ENCODE results near the gene CBLL1. TPM values are rescaled to one million over a fixed set of nuclear protein-coding genes. Genes with fewer than 3 reads are reported as not detected.

The CBLL1 gene
- total and polyA plus RNA-seq, 7 experiments from 2014 or later: 41.5 to 73.5 (median 52.7) TPM

DNA sequence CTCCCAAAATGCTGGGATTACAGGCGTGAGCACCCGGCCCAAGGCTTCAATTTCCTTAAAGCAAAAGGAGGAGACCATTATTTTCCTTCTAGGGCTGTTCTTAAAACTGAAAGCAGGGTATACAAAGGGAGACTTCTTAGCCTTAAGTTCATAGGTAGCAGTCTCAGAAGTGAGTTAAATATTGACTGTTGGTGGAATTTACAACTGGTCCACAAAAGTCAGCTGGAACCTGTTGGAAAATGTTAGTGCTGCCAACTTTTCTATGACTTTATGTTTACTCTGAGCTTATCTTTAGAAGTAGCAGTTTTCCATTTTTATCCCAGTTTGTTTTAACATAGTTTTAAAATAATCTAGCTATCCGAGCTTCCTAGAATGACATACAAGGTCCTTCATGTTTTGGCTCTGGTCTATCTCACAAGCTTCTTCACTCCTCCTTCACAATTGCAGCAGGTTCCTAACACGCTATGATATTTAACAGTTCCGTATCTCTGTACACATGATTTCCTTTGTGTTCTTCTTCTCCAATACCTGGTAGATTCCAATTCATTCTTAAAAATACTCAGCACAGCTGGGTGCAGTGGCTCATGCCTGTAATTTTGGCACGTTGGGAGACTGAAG lies 55.8 kb downstream of the CBLL1 start:
- ChIA-PET CTCF (no interaction called here), POLR2A (no interaction called here)
- no peak overlapping the region for H3K27ac ChIP-seq (ENCODE audit: low read depth, low read length)
- H3K36me3 ChIP-seq (ENCODE audit: control insufficient read depth in 2 of 3, insufficient read depth in 3 of 3, low read length in 3 of 3): no peaks in the 10 kb centered on the region
- Mint-ChIP-seq H3K36me3 (peaks cover 0 to 5% (median 0%) of the 10 kb centered on the region in 5 donors), H3K4me1 (peaks cover 0 to 9% (median 0%) of the 10 kb centered on the region in 7 donors), H3K9me3 (peaks cover 0 to 3% (median 0%) of the 10 kb centered on the region in 11 donors), H3K27me3 (peaks cover 0 to 21% (median 13%) of the 10 kb centered on the region in 5 donors), H3K27ac (no peak overlapping the region), H3K4me3 (no peak overlapping the region)
- no peaks in the 10 kb centered on the region for H3K9me3 ChIP-seq (ENCODE audit: control insufficient read depth in 2 of 3, low read length in 3 of 3)
- ATAC-seq (no peak), DNase-seq (no peak)
- no peak overlapping the region for H3K4me3 ChIP-seq (ENCODE audit: low read length)
- H3K27me3 ChIP-seq (ENCODE audit: control insufficient read depth in 2 of 2, insufficient read depth in 2 of 2, low read length in 2 of 2): no peaks in the 10 kb centered on the region
- intact Hi-C loops (cut with micrococcal nuclease): no loop called here
- no peaks in the 10 kb centered on the region for H3K4me1 ChIP-seq (ENCODE audit: control insufficient read depth in 2 of 2, insufficient read depth in 2 of 2, low read length in 2 of 2)

DNA sequence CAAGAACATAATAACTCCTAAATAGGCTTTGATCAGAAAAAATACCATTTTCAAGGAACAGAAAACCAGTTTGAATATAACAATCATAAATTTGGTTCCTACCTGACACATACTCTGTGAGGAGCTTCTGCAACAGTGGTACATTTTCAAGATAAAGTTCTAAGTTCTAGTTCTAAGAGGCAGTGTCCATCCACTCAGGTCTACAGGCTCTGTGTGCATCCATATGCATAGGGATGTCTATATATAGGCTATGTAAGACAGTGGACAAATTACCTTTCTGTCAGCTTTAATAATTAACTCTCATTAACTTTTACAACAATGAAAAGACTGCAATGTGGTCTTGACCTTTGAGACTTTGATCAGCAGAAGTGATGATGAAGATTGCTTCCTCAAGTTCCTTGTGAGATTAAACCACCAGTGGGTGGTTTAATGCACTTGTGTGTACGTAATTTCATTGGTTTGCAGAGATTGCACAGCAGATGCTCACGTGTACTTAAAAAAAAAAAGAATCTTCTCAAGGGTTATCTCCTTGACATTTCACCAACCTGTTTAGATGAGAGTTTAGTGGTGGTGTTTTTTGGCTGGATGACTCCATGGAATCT lies 59.2 kb downstream of the CBLL1 start, which contains the start of gene SLC26A3:
Gene SLC26A3, minus strand, starts transcription at position 215 of the 602 bp plus-strand sequence. CDS start 8,714 bp downstream, outside the sequence.
- CTCF ChIA-PET: no interaction called here
- peak within 1 kb of the TSS in 1 of 9 donors; percentile 48 for H3K27ac Mint-ChIP-seq

DNA sequence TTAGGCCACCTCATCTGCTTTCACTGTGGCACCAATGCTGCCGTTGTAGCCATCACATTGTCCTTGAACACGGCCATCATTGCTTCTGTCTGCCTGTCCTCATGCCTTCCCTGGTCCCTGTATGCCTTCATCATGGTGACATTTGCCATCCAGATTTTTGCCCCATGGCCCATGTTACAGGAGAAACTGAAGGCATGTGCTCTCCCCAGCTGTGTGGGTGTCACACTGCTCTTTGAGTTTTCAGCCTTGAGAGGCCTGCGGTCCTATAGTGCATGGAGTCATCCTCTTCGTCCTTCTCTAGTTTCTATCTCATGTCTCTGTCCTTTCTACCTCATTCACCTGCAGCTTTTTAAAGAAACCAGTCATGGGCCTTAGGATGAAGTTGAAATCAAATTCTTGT lies 65.2 kb downstream of the CBLL1 start:
- no peak for DNase-seq
- ChIA-PET POLR2A (no interaction called here), CTCF (interaction anchor here (0.7 kb wide), 1 partner anchor 27 kb away, joined by 3 read pairs; no protein-coding TSS in a partner anchor)
- Histone ChIP-seq H3K27ac (ENCODE audit: low read depth, low read length) (no peak overlapping the region), H3K36me3 (ENCODE audit: control insufficient read depth in 2 of 3, insufficient read depth in 3 of 3, low read length in 3 of 3) (no peaks in the 10 kb centered on the region), H3K4me3 (ENCODE audit: low read length) (no peak overlapping the region), H3K27me3 (ENCODE audit: control insufficient read depth in 2 of 2, insufficient read depth in 2 of 2, low read length in 2 of 2) (no peaks in the 10 kb centered on the region), H3K4me1 (ENCODE audit: control insufficient read depth in 2 of 2, insufficient read depth in 2 of 2, low read length in 2 of 2) (no peaks in the 10 kb centered on the region), H3K9me3 (ENCODE audit: control insufficient read depth in 2 of 3, low read length in 3 of 3) (no peaks in the 10 kb centered on the region)
- no peak overlapping the region for H3K27ac Mint-ChIP-seq
- peaks cover 0 to 4% (median 0%) of the 10 kb centered on the region in 5 donors for H3K27me3 Mint-ChIP-seq
- intact Hi-C loops (cut with micrococcal nuclease): no loop called here
- no peak for ATAC-seq
- H3K4me3 Mint-ChIP-seq: no peak overlapping the region
- peaks cover 0 to 2% (median 0%) of the 10 kb centered on the region in 11 donors for H3K9me3 Mint-ChIP-seq
- peaks cover 0 to 3% (median 0%) of the 10 kb centered on the region in 5 donors for H3K36me3 Mint-ChIP-seq
- H3K4me1 Mint-ChIP-seq: peaks cover 0 to 7% (median 0%) of the 10 kb centered on the region in 7 donors

More for the DNA sequence above, 59.2 kb downstream of the CBLL1 start, which contains the start of gene SLC26A3:
- Histone ChIP-seq H3K9me3 (ENCODE audit: control insufficient read depth in 2 of 3, low read length in 3 of 3) (no peaks in the 10 kb centered on the region), H3K36me3 (ENCODE audit: control insufficient read depth in 2 of 3, insufficient read depth in 3 of 3, low read length in 3 of 3) (no peaks in the 10 kb centered on the region), H3K27me3 (ENCODE audit: control insufficient read depth in 2 of 2, insufficient read depth in 2 of 2, low read length in 2 of 2) (no peaks in the 10 kb centered on the region), H3K27ac (ENCODE audit: low read depth, low read length) (no peak within 1 kb of the TSS), H3K4me1 (ENCODE audit: control insufficient read depth in 2 of 2, insufficient read depth in 2 of 2, low read length in 2 of 2) (no peaks in the 10 kb centered on the region), H3K4me3 (ENCODE audit: low read length) (no peak within 1 kb of the TSS)
- H3K4me1 Mint-ChIP-seq: peaks cover 0 to 10% (median 0%) of the 10 kb centered on the region in 7 donors
- intact Hi-C loops (cut with micrococcal nuclease): no loop called here
- no peak for ATAC-seq
- DNase-seq: no peak
- peaks cover 0 to 2% (median 0%) of the 10 kb centered on the region in 11 donors for H3K9me3 Mint-ChIP-seq
- no peak within 1 kb of the TSS for H3K4me3 Mint-ChIP-seq
- H3K36me3 Mint-ChIP-seq: peaks cover 0 to 5% (median 0%) of the 10 kb centered on the region in 5 donors
- H3K27me3 Mint-ChIP-seq: peaks cover 0 to 13% (median 11%) of the 10 kb centered on the region in 5 donors
- POLR2A ChIA-PET: no interaction called here

DNA sequence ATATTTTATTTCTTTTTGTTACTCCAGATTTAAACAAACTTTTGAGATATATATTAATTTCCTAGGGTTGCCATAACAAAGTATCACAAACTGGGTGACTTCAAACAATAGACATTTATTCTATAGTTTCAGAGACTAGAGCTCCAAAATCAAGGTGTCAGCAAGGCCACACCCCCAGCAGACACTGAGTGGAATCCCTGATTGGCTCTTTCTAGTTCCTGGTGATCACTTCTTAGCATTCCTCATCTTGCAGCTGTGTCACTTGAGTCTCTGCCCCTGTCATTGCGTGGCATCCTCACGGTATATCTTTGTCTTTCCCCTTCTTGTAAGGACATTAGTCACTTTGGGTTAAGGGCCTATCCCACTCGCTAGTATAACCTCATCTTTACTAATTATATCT lies 66.7 kb downstream of the CBLL1 start:
- ChIA-PET CTCF (no interaction called here), POLR2A (no interaction called here)
- H3K4me3 Mint-ChIP-seq: no peak overlapping the region
- no peaks in the 10 kb centered on the region for H3K27me3 ChIP-seq (ENCODE audit: control insufficient read depth in 2 of 2, insufficient read depth in 2 of 2, low read length in 2 of 2)
- H3K9me3 Mint-ChIP-seq: peaks cover 0 to 3% (median 0%) of the 10 kb centered on the region in 11 donors
- H3K27ac ChIP-seq (ENCODE audit: low read depth, low read length): no peak overlapping the region
- no peaks in the 10 kb centered on the region for H3K36me3 Mint-ChIP-seq
- no peak overlapping the region for H3K4me3 ChIP-seq (ENCODE audit: low read length)
- no peak for DNase-seq
- H3K36me3 ChIP-seq (ENCODE audit: control insufficient read depth in 2 of 3, insufficient read depth in 3 of 3, low read length in 3 of 3): no peaks in the 10 kb centered on the region
- no peaks in the 10 kb centered on the region for H3K4me1 ChIP-seq (ENCODE audit: control insufficient read depth in 2 of 2, insufficient read depth in 2 of 2, low read length in 2 of 2)
- H3K27me3 Mint-ChIP-seq: no peaks in the 10 kb centered on the region
- H3K4me1 Mint-ChIP-seq: peaks cover 0 to 6% (median 0%) of the 10 kb centered on the region in 7 donors
- H3K27ac Mint-ChIP-seq: no peak overlapping the region
- H3K9me3 ChIP-seq (ENCODE audit: control insufficient read depth in 2 of 3, low read length in 3 of 3): no peaks in the 10 kb centered on the region
- ATAC-seq: no peak
- intact Hi-C loops (cut with micrococcal nuclease): no loop called here

Other genes with a start within 250 kb of the CBLL1 start
- gene COG5, start 180.2 kb upstream of the CBLL1 start, total RNA-seq: 10 to 100 TPM; 38.3 to 77.0 (median 60.7) TPM
- 10 to 100 TPM; 24.7 to 39.6 TPM for gene COG5, start 180.2 kb upstream of the CBLL1 start, polyA plus RNA-seq
- 10 to 100 TPM; 10.0 to 14.1 (median 11.2) TPM for gene DUS4L, start 180.2 kb upstream of the CBLL1 start, total RNA-seq
- gene DUS4L, start 180.2 kb upstream of the CBLL1 start, polyA plus RNA-seq: 1 to 10 TPM; 7.5 to 7.9 TPM
- 10 to 100 TPM; 10.5 to 38.7 (median 14.4) TPM for gene BCAP29, start 163.9 kb upstream of the CBLL1 start, total RNA-seq
- gene BCAP29, start 163.9 kb upstream of the CBLL1 start, polyA plus RNA-seq: 10 to 100 TPM; 32.5 to 35.4 TPM
- gene SLC26A4, start 83.3 kb upstream of the CBLL1 start, total RNA-seq: 1 to 10 TPM in 1 of 5 experiments, under 1 TPM in 2, not detected in 2; 0.24 to 7.3 (median 0.27) TPM
- gene SLC26A4, start 83.3 kb upstream of the CBLL1 start, polyA plus RNA-seq: not detected
- not detected for gene SLC26A3, start 59.1 kb downstream of the CBLL1 start, total RNA-seq
- not detected for gene SLC26A3, start 59.1 kb downstream of the CBLL1 start, polyA plus RNA-seq
- gene DLD, start 147.0 kb downstream of the CBLL1 start, total RNA-seq: 10 to 100 TPM; 44.5 to 69.3 (median 53.7) TPM
- gene DLD, start 147.0 kb downstream of the CBLL1 start, polyA plus RNA-seq: 10 to 100 TPM; 50.8 to 72.4 TPM